ENCODE data around the gene PCSK9.

The PCSK9 gene

GRCh38 chr1:55043726-55044125 lies 4.4 kb downstream of the PCSK9 start:
- no peak for DNase-seq
- no peak for TF ChIP-seq GATA1 (IDR thresholded peaks at IDR 0.05; ENCODE audit: low read depth, low read length)
- TF ChIP-seq POLR2A (IDR thresholded peaks at IDR 0.05; ENCODE audit: low read length) = no peak

- no peak for DNase-seq
- TF ChIP-seq GATA1 (IDR thresholded peaks at IDR 0.05; ENCODE audit: low read depth, low read length) = no peak
- no peak for TF ChIP-seq POLR2A (IDR thresholded peaks at IDR 0.05; ENCODE audit: low read length)
Observed at GRCh38 chr1:55044617-55045397, 5.5 kb downstream of the PCSK9 start.

- DNase-seq = no peak
Observed at GRCh38 chr1:55045430-55045829, 6.1 kb downstream of the PCSK9 start.

GRCh38 chr1:55046871-55047270 lies 7.5 kb downstream of the PCSK9 start:
- TF ChIP-seq GATA1 (IDR thresholded peaks at IDR 0.05; ENCODE audit: low read depth, low read length) (no peak), POLR2A (IDR thresholded peaks at IDR 0.05; ENCODE audit: low read length) (no peak)
- DNase-seq = no peak

More at GRCh38 chr1:55045430-55045829, 6.1 kb downstream of the PCSK9 start:
- TF ChIP-seq POLR2A (IDR thresholded peaks at IDR 0.05; ENCODE audit: low read length) = no peak
- TF ChIP-seq GATA1 (IDR thresholded peaks at IDR 0.05; ENCODE audit: low read depth, low read length) = no peak

GRCh38 chr1:55047611-55048010 lies 8.3 kb downstream of the PCSK9 start:
- no peak for DNase-seq

GRCh38 chr1:55048453-55049270 lies 9.3 kb downstream of the PCSK9 start:
- TF ChIP-seq POLR2A (IDR thresholded peaks at IDR 0.05; ENCODE audit: low read length) (no peak), GATA1 (IDR thresholded peaks at IDR 0.05; ENCODE audit: low read depth, low read length) (no peak)
- DNase-seq = no peak

More at GRCh38 chr1:55047611-55048010, 8.3 kb downstream of the PCSK9 start:
- no peak for TF ChIP-seq POLR2A (IDR thresholded peaks at IDR 0.05; ENCODE audit: low read length)
- TF ChIP-seq GATA1 (IDR thresholded peaks at IDR 0.05; ENCODE audit: low read depth, low read length) = no peak

GRCh38 chr1:55049271-55049913 lies 10.0 kb downstream of the PCSK9 start:
- TF ChIP-seq POLR2A (IDR thresholded peaks at IDR 0.05; ENCODE audit: low read length) (no peak), GATA1 (IDR thresholded peaks at IDR 0.05; ENCODE audit: low read depth, low read length) (no peak)
- no peak for DNase-seq

GRCh38 chr1:55049914-55050278 lies 10.5 kb downstream of the PCSK9 start:
- DNase-seq = no peak
- no peak for TF ChIP-seq GATA1 (IDR thresholded peaks at IDR 0.05; ENCODE audit: low read depth, low read length)
- no peak for TF ChIP-seq POLR2A (IDR thresholded peaks at IDR 0.05; ENCODE audit: low read length)

GRCh38 chr1:55050283-55050682 lies 10.9 kb downstream of the PCSK9 start:
- no peak for DNase-seq
- no peak for TF ChIP-seq GATA1 (IDR thresholded peaks at IDR 0.05; ENCODE audit: low read depth, low read length)
- no peak for TF ChIP-seq POLR2A (IDR thresholded peaks at IDR 0.05; ENCODE audit: low read length)

GRCh38 chr1:55051169-55051568 lies 11.8 kb downstream of the PCSK9 start:
- no peak for DNase-seq
- TF ChIP-seq GATA1 (IDR thresholded peaks at IDR 0.05; ENCODE audit: low read depth, low read length) (no peak), POLR2A (IDR thresholded peaks at IDR 0.05; ENCODE audit: low read length) (no peak)

- TF ChIP-seq POLR2A (IDR thresholded peaks at IDR 0.05; ENCODE audit: low read length) (no peak), GATA1 (IDR thresholded peaks at IDR 0.05; ENCODE audit: low read depth, low read length) (no peak)
Observed at GRCh38 chr1:55051621-55052020, 12.3 kb downstream of the PCSK9 start.

GRCh38 chr1:55052221-55053142 lies 13.1 kb downstream of the PCSK9 start:
- DNase-seq = no peak
- TF ChIP-seq GATA1 (IDR thresholded peaks at IDR 0.05; ENCODE audit: low read depth, low read length) = no peak
- TF ChIP-seq POLR2A (IDR thresholded peaks at IDR 0.05; ENCODE audit: low read length) = no peak

More at GRCh38 chr1:55051621-55052020, 12.3 kb downstream of the PCSK9 start:
- no peak for DNase-seq

Data from erythroblast (primary cell).